DOHH2 (cell line): ENCODE results near the gene XRRA1.

ENCODE experiments used
- EZH2phosphoT487 ChIP-seq: fragments of 200-600 bp; sonication (generic); IDR thresholded peaks from 2 replicates; pipeline ENCODE4 v1.6.1; 2017; ENCODE audit warnings: borderline replicate concordance, mild to moderate bottlenecking, antibody characterized with exemption, low read length, moderate library complexity, mixed read lengths
- TF ChIP-seq, protein P1 (sequence below): fragments of 200-600 bp; sonication (generic); IDR thresholded peaks from one replicate; pipeline ENCODE4 v1.5.1; 2014; ENCODE audit warnings: antibody characterized with exemption, mild to moderate bottlenecking, low read depth, low read length; ENCODE audit not compliant: poor library complexity, severe bottlenecking

- TF ChIP-seq, protein P1, sequence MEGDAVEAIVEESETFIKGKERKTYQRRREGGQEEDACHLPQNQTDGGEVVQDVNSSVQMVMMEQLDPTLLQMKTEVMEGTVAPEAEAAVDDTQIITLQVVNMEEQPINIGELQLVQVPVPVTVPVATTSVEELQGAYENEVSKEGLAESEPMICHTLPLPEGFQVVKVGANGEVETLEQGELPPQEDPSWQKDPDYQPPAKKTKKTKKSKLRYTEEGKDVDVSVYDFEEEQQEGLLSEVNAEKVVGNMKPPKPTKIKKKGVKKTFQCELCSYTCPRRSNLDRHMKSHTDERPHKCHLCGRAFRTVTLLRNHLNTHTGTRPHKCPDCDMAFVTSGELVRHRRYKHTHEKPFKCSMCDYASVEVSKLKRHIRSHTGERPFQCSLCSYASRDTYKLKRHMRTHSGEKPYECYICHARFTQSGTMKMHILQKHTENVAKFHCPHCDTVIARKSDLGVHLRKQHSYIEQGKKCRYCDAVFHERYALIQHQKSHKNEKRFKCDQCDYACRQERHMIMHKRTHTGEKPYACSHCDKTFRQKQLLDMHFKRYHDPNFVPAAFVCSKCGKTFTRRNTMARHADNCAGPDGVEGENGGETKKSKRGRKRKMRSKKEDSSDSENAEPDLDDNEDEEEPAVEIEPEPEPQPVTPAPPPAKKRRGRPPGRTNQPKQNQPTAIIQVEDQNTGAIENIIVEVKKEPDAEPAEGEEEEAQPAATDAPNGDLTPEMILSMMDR = no peak
- no peak for TF ChIP-seq EZH2phosphoT487
Observed at GRCh38 chr11:74806267-74806666, 142.6 kb downstream of the XRRA1 start.
